Right lobe of liver (tissue), 4 donors: ENCODE results near the gene CAMK2D.

Experiments used
- CTCF ChIP-seq, 4 donors: fragments of 200-600 bp in 3 of 4; fragments of 450-650 bp in 1 of 4; IDR thresholded peaks; one replicate each; pipeline versions ENCODE4 v1.5.1 to v1.8.0; 2016 to 2022; ENCODE audit warnings: antibody characterized with exemption in 4 of 4, mild to moderate bottlenecking in 2 of 4
- POLR2A ChIP-seq: fragments of 450-650 bp; IDR thresholded peaks from one replicate; pipeline ENCODE4 v1.6.1; 2017; ENCODE audit warnings: antibody characterized with exemption, mild to moderate bottlenecking
- donor health status: DM: no; HTN: no; CAD: no.
- donor health status: DM: no; HTN: no; CAD: no.
- donor health status: DM: no; HTN: yes; CAD: no.

- no peak for TF ChIP-seq POLR2A
- TF ChIP-seq CTCF (IDR thresholded peaks at IDR 0.05), result no peak
Observed at GRCh38 chr4:113707048-113707447, 54.5 kb downstream of the CAMK2D start.
